A673 (cell line): Measurements from ENCODE around the gene RELN.

Experiments
- CTCF ChIP-seq: fragments of 300-800, 200-600 bp; sonication (generic); conservative IDR thresholded peaks from 2 replicates; pipeline ENCODE4 v1.5.1; 2017; ENCODE audit warnings: low read depth, mild to moderate bottlenecking, antibody characterized with exemption, low read length, moderate library complexity, mixed read lengths
- EZH2 ChIP-seq: fragments of 200-600 bp; sonication (generic); IDR thresholded peaks from 2 replicates; pipeline ENCODE4 v1.6.1; 2017; ENCODE audit warnings: borderline replicate concordance, low read depth, mild to moderate bottlenecking, mixed read lengths, antibody characterized with exemption, low read length; ENCODE audit not compliant: poor library complexity, severe bottlenecking

- TF ChIP-seq CTCF, result no peak
- no peak for TF ChIP-seq EZH2
Measured at GRCh38 chr7:103686763-103687162, 302.7 kb downstream of the RELN start.
